Astrocyte of the hippocampus (primary cell): ENCODE data around the gene SLC35A2.

Experiments
- DNase-seq: peaks from one replicate; pipeline ENCODE4 v3.0.0; 2011; ENCODE audit warnings: low read depth, low spot score

SLC35A2 gene

DNA sequence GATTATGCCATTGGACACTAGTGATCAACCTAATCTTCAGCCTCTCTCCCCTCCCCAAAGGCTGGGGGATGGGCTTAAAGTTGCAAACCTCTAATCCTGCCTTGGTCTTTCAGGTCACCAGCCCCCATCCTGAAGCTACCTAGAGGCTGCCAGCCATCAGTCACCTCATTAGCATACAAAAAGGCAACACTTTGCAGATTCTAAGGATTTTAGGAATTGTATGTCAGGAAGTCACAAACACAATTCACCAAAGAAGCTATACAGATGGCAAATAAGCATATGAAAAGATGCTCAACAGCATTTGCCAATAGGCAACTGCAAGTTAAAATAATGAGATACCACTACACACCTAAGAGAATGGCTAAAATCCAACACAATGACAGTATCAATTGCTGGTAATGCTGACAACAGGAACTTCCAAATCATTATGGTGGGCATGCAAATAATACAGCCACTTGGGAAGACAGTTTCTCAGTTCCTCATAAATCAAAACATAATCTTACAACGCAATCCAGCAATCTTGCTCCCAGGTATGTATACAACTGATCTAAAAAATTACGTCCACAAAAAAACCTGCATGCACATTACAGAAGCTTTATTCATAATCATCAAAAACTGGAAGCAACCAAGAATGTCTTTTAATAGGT, 16.4 kb upstream of the SLC35A2 start:
- DNase-seq = no peak

DNA sequence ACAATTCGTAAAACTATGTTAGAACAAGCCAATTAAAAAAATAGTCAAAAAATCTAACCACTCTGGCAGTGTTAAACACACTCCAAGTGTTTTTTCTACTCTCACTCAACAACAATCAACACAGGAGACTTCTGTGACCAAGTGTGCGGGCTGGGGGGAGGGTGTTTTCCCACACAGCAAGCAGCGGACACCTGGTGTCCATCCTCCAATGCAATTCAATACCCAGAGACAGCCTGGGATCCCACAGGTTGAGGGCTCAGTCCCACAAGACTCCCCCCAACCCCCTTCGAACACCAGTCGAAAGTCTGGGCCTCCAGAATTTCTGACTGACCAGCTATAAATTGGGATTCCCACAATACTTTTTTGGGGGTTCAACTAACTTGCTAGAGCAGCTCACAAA, 15.7 kb upstream of the SLC35A2 start:
- no peak for DNase-seq

- no peak for DNase-seq
Measured at GRCh38 chrX:48924270-48924669, 12.8 kb upstream of the SLC35A2 start.

- DNase-seq = no peak
Measured at GRCh38 chrX:48923771-48924170, 12.3 kb upstream of the SLC35A2 start.

DNA sequence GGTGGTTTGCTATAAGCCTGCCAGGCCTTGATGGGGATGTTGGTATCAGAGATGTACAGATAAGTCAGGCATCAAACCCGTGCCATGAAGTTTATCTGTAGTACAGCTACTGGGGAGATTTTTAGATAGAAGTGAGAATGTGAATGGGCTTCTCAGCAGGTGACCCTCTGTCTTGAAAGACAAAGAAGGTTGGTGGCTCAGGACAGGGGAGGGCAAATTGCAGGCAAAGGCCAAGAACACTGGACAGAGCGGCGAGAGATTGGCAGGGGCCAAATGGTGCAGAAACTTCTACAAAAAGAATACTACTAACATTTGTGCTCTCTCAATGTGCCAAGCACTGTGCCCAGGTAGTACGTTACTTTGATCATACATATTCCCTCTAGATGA, 9.3 kb upstream of the SLC35A2 start:
- DNase-seq = no peak

GRCh38 chrX:48919947-48920717, 8.7 kb upstream of the SLC35A2 start:
- no peak for DNase-seq

GRCh38 chrX:48919360-48919841, 8.0 kb upstream of the SLC35A2 start:
- no peak for DNase-seq

- DNase-seq = peak; percentile 90
Measured at GRCh38 chrX:48918643-48919340, 7.3 kb upstream of the SLC35A2 start, which contains the start of gene PIM2. Gene PIM2, minus strand, starts transcription at chrX:48919024. Its CDS starts 190 bp downstream, at chrX:48918834.

DNA sequence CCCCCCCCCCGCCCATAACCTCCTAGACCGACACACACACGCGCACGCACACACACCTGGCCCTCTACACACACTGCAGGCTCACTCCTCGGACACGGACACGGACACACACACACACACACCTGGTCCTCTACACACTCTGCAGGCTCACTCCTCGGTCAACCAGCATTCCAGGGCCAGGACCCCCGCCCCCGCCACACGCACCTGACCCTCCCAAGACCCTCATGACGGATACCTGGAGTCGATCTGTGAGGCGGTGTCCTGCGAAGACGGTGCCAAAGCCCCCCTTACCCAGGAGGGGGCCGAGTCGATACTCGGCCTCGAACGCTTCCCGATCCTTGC, 6.8 kb upstream of the SLC35A2 start:
- no peak for DNase-seq

- peak; percentile 92 for DNase-seq
Measured at GRCh38 chrX:48917139-48918001, 5.9 kb upstream of the SLC35A2 start.

DNA sequence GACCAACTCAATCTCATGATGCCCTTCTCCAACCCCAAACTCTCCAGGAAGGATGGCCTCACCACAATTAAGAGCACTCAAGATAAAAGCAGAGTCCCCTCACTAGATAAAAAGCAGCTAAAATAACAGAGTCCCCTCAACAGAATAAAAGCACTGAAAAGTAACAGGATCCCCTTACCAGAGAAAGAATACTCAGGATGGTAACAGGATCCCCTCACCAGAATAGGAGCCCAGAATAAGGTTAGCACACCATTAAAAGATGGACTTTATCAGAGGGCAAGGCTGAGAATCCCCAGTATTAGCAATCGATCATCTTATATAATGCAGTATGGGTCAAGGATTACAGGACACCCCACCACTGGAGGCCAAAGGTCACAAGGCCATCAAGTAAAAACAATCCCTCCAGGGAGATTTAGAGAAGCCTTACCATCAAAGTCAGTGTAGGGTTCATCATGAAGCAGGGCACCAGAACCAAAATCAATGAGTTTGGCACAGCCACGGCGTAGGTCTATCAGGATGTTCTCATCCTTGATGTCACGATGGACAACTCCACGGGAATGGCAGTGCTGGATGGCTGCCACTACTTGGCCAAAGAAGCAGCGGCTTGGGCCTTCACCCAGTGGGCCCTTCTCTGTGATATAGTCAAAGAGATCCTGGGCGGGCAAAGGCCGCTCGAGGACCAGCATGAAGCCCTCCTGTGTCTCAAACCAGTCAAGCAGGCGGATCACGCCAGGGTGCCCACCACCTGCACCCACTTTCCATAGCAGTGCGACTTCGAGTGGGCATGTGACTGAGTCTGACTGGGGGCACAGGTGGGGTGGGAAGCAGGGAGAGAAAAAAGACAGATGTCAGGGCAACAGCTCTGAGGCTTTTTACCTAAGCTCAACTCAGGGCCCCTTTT, 3.4 kb upstream of the SLC35A2 start:
- DNase-seq = no peak

GRCh38 chrX:48913605-48914366, 2.3 kb upstream of the SLC35A2 start:
- DNase-seq = no peak

- DNase-seq = no peak
Measured at GRCh38 chrX:48910926-48911411, 477 bp downstream of the SLC35A2 start.

DNA sequence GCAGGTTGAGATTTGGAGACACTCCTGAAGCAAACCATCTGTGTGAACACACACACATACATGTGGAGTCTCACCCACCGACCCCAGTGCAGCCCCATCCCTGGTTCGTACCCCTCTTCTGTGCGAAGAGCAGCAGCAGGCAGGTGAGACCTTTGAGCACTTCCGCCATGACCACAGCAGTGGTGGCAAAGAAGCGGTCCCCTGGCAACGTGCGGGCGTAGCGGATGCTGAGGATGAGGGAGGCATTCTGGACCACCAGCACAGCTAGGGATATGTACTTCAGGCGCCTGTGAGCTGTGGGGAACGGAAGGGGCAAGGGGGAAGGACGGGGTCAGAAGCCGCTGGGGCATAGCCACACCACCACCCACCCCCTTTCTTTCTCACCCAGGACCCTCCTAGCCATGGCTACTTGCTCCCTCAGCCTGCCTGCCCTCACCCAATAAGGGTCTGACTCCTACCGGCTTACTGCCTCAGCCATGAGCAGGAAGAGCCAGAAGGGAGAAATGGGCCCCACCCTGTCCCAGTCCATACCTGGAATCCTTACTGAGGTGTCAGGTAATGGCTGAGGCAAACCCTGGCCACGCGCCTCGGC, 1.6 kb downstream of the SLC35A2 start:
- no peak for DNase-seq

- DNase-seq = no peak
Measured at GRCh38 chrX:48908600-48908999, 2.8 kb downstream of the SLC35A2 start.

GRCh38 chrX:48905090-48905790, 6.2 kb downstream of the SLC35A2 start:
- no peak for DNase-seq

- no peak for DNase-seq
Measured at GRCh38 chrX:48904626-48905025, 6.8 kb downstream of the SLC35A2 start.

GRCh38 chrX:48904180-48904579, 7.3 kb downstream of the SLC35A2 start:
- DNase-seq = no peak

DNA sequence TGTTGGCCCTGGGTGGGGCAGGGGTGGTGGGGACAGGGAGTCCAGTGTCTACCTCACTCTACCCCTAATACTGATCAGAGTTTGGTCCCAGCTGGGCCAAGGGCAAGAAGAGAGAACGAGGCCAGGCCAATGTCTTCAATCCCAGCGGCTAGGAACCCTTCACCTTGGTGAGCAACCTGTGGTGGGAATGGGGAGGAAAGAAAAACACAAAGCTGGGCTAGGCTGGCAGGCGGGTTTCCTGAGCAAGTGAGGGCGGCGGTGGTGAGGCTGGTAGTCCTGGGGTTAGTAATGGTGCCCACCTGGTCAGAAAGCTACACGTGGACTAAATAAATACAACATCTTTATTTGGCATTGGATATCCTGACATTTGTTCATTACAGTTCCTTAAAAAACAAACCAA, 8.2 kb downstream of the SLC35A2 start:
- no peak for DNase-seq
